Muscle layer of colon (tissue), 2 donors: ENCODE data around the gene GABBR1.

ENCODE experiments used
- H3K27ac ChIP-seq: one replicate; pipeline ENCODE4 v1.7.0; 2013; ENCODE audit warnings: low read depth, mild to moderate bottlenecking, low read length, moderate library complexity
- H3K27me3 ChIP-seq, 2 donors: one replicate each; pipeline ENCODE4 v1.7.0; 2013; ENCODE audit warnings: low read length in 2 of 2, mild to moderate bottlenecking in 2 of 2; ENCODE audit not compliant: insufficient read depth in 2 of 2, control insufficient read depth in 1 of 2
- H3K36me3 ChIP-seq: one replicate; pipeline ENCODE4 v1.7.0; 2013; ENCODE audit warnings: mild to moderate bottlenecking, low read length; ENCODE audit not compliant: insufficient read depth
- H3K4me1 ChIP-seq: one replicate; pipeline ENCODE4 v1.7.0; 2013; ENCODE audit warnings: mild to moderate bottlenecking, low read length; ENCODE audit not compliant: insufficient read depth
- H3K4me3 ChIP-seq, 2 donors: one replicate each; pipeline ENCODE4 v1.7.0; 2013; ENCODE audit warnings: low read length in 2 of 2, low read depth in 1 of 2, mild to moderate bottlenecking in 1 of 2, moderate library complexity in 1 of 2
- H3K9ac ChIP-seq: one replicate; pipeline ENCODE4 v1.7.0; 2013; ENCODE audit warnings: low read length
- H3K9me3 ChIP-seq: one replicate; pipeline ENCODE4 v1.7.0; 2013; ENCODE audit warnings: mild to moderate bottlenecking, low read length
- donor health status: abdominal sarcoma.
- donor health status: Adenocarcinoma of cecum.

Gene GABBR1

GRCh38 chr6:29517728-29518440 is 115.1 kb downstream of the GABBR1 start:
- no peak overlapping the region for H3K27ac ChIP-seq
- H3K9me3 ChIP-seq: no peaks in the 10 kb centered on the region
- no peaks in the 10 kb centered on the region for H3K27me3 ChIP-seq
- no peak overlapping the region for H3K9ac ChIP-seq
- no peaks in the 10 kb centered on the region for H3K36me3 ChIP-seq
- no peaks in the 10 kb centered on the region for H3K4me1 ChIP-seq
- H3K4me3 ChIP-seq: no peak overlapping the region

GRCh38 chr6:29517245-29517644 is 115.7 kb downstream of the GABBR1 start:
- H3K9me3 ChIP-seq: no peaks in the 10 kb centered on the region

GRCh38 chr6:29516108-29516507 is 116.9 kb downstream of the GABBR1 start:
- H3K9ac ChIP-seq: no peak overlapping the region
- no peak overlapping the region for H3K27ac ChIP-seq
- no peaks in the 10 kb centered on the region for H3K4me1 ChIP-seq
- H3K9me3 ChIP-seq: no peaks in the 10 kb centered on the region
- no peak overlapping the region for H3K4me3 ChIP-seq
- no peaks in the 10 kb centered on the region for H3K27me3 ChIP-seq
- H3K36me3 ChIP-seq: no peaks in the 10 kb centered on the region

More at GRCh38 chr6:29517245-29517644, 115.7 kb downstream of the GABBR1 start:
- no peak overlapping the region for H3K9ac ChIP-seq
- H3K4me1 ChIP-seq: no peaks in the 10 kb centered on the region
- no peaks in the 10 kb centered on the region for H3K27me3 ChIP-seq
- no peak overlapping the region for H3K27ac ChIP-seq
- H3K4me3 ChIP-seq: no peak overlapping the region
- no peaks in the 10 kb centered on the region for H3K36me3 ChIP-seq

- no peaks in the 10 kb centered on the region for H3K36me3 ChIP-seq
- no peak overlapping the region for H3K4me3 ChIP-seq
- no peak overlapping the region for H3K9ac ChIP-seq
- no peaks in the 10 kb centered on the region for H3K9me3 ChIP-seq
- no peaks in the 10 kb centered on the region for H3K4me1 ChIP-seq
- no peaks in the 10 kb centered on the region for H3K27me3 ChIP-seq
- H3K27ac ChIP-seq: no peak overlapping the region
These were observed 122.2 kb downstream of the GABBR1 start for GRCh38 chr6:29510746-29511300.

- Histone ChIP-seq H3K27me3 (no peaks in the 10 kb centered on the region), H3K27ac (no peak overlapping the region), H3K9me3 (no peaks in the 10 kb centered on the region), H3K4me3 (no peak overlapping the region), H3K36me3 (no peaks in the 10 kb centered on the region), H3K4me1 (no peaks in the 10 kb centered on the region), H3K9ac (no peak overlapping the region)
These were observed 122.8 kb downstream of the GABBR1 start for GRCh38 chr6:29510202-29510601.
